CD4-positive, CD25-positive, alpha-beta regulatory T cell (primary cell): Measurements from ENCODE around the gene SRPK2. TPM values are rescaled to one million over a fixed set of nuclear protein-coding genes. Genes with fewer than 3 reads are reported as not detected.
A peak's percentile ranks its signal among the peaks of the same experiment; 100 is the strongest.

Source experiments
- ATAC-seq, 2 donors: fragments of 150-1000 bp; cut with Tn5 transposase; one replicate each; pipeline ENCODE4 v1.10.0; 2021; ENCODE audit warnings: low read depth in 2 of 2, moderate number of reproducible peaks in 2 of 2, moderate library complexity in 1 of 2
- DNase-seq, 3 donors: peaks; one replicate each; pipeline versions ENCODE4 v3.0.0 to v3.0.0-alpha.2; 2012 to 2022; ENCODE audit warnings: mixed read lengths in 1 of 3
- H3K27ac ChIP-seq: one replicate; pipeline ENCODE4 v1.7.0; 2013; ENCODE audit warnings: mild to moderate bottlenecking, low read length; ENCODE audit not compliant: insufficient read depth, poor library complexity, severe bottlenecking
- H3K27me3 ChIP-seq: one replicate; pipeline ENCODE4 v1.7.0; 2013; ENCODE audit warnings: low read length; ENCODE audit not compliant: control insufficient read depth, insufficient read depth
- H3K36me3 ChIP-seq: one replicate; pipeline ENCODE4 v1.7.0; 2013; ENCODE audit warnings: mild to moderate bottlenecking, low read length, moderate library complexity; ENCODE audit not compliant: control insufficient read depth, insufficient read depth
- H3K4me1 ChIP-seq: 2 replicates; pipeline ENCODE4 v1.7.0; 2013; ENCODE audit warnings: mild to moderate bottlenecking, low read length; ENCODE audit not compliant: insufficient read depth, control insufficient read depth, poor library complexity, severe bottlenecking
- H3K4me3 ChIP-seq: one replicate; pipeline ENCODE4 v1.7.0; 2013; ENCODE audit warnings: low read depth, mild to moderate bottlenecking, low read length, moderate library complexity
- H3K9me3 ChIP-seq, 2 experiments: 1 replicate in 1 of 2; 2 replicates in 1 of 2; pipeline ENCODE4 v1.7.0; 2013; ENCODE audit warnings: low read length in 2 of 2, mild to moderate bottlenecking in 1 of 2, moderate library complexity in 1 of 2; ENCODE audit not compliant: control insufficient read depth in 2 of 2
- H3K27ac Mint-ChIP-seq, 3 donors: one replicate each; pipeline ENCODE4 v1.8.0; 2020 to 2022; ENCODE audit warnings: mild to moderate bottlenecking in 3 of 3, mixed read lengths in 3 of 3, moderate library complexity in 2 of 3
- H3K27me3 Mint-ChIP-seq: one replicate; pipeline ENCODE4 v1.8.0; 2022; ENCODE audit warnings: mild to moderate bottlenecking, mixed read lengths
- H3K36me3 Mint-ChIP-seq: one replicate; pipeline ENCODE4 v1.8.0; 2020; ENCODE audit warnings: mixed read lengths
- H3K4me1 Mint-ChIP-seq, 4 donors: one replicate each; pipeline ENCODE4 v1.8.0; 2020 to 2022; ENCODE audit warnings: mixed read lengths in 4 of 4, mild to moderate bottlenecking in 1 of 4
- H3K4me3 Mint-ChIP-seq, 4 donors: one replicate each; pipeline ENCODE4 v1.8.0; 2020 to 2022; ENCODE audit warnings: mild to moderate bottlenecking in 4 of 4, mixed read lengths in 4 of 4, moderate library complexity in 3 of 4
- H3K9me3 Mint-ChIP-seq, 7 donors: one replicate each; pipeline ENCODE4 v1.8.0; 2020 to 2022; ENCODE audit warnings: mixed read lengths in 7 of 7, mild to moderate bottlenecking in 3 of 7, moderate library complexity in 2 of 7
- polyA plus RNA-seq, 4 donors: library from polyadenylated mRNA; unstranded; fragments of 300-500 nt; fragmentation: Illumina TruSeq; gene quantifications; one replicate each; pipeline ENCODE4 v1.2.3, GENCODE V29; 2021
- total RNA-seq: library from RNA; stranded (reverse); gene quantifications from one replicate; pipeline ENCODE4 v1.2.3, GENCODE V29; 2022

SRPK2 gene
- total and polyA plus RNA-seq, 5 donors from 2014 or later: 50.3 to 77.2 (median 62.6) TPM

DNA sequence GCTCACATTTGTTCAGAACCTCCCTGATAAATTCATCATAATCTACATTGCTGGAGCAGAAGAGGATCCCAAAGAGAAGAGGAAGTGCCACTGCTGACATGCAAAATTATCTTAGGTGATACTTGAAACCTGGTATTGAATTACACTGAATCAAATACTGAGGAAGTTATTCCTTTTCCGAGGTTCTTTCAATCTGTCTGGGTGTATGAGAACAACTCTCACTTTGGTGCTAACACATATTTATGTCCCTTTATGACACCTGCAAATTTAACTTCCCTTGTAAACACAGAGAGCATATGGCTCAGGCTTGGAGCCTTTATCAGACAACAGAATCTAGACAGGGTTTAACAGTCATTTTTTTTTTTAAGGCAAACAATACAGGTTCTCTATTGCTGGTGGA lies 131.4 kb downstream of the SRPK2 start:
- peak in 1 of 3 donors; percentile 19 for DNase-seq
- Mint-ChIP-seq H3K27me3 (no peaks in the 10 kb centered on the region), H3K4me1 (peaks cover 29 to 68% (median 51%) of the 10 kb centered on the region in 4 donors), H3K4me3 (peak overlapping the region in 2 of 4 donors; percentile 4 to 32), H3K36me3 (peaks cover 19% of the 10 kb centered on the region), H3K27ac (peak overlapping the region in 2 of 3 donors; percentile 52 to 80), H3K9me3 (peaks cover 0 to 11% (median 2%) of the 10 kb centered on the region in 7 donors)
- no peak overlapping the region for H3K4me3 ChIP-seq
- no peak overlapping the region for H3K27ac ChIP-seq
- H3K9me3 ChIP-seq: no peaks in the 10 kb centered on the region
- no peaks in the 10 kb centered on the region for H3K36me3 ChIP-seq
- no peaks in the 10 kb centered on the region for H3K27me3 ChIP-seq
- no peak for ATAC-seq
- H3K4me1 ChIP-seq: peaks cover 9% of the 10 kb centered on the region

DNA sequence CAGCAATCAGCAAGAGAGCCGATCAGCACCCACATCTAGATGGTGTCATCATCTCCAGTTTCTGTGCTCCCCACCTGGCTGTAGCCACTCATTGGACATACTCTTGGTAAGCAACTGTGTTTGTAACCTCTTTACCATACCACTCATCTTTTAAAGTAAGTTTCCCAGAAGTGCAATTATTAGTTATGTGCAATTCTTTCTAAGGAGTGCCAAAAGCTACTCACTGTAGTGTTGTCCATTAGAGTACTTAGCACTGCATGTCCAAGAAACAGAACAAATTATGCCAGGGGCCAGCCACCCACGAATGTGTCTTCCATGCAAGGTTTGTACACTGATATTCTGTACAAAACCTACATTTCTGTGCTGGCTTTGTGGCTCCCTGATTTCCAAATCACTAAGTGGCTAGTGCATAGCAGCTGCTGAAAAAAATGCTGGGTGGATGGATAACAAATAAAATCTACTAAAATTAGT lies 131.9 kb downstream of the SRPK2 start:
- peaks cover 9% of the 10 kb centered on the region for H3K4me1 ChIP-seq
- no peaks in the 10 kb centered on the region for H3K27me3 Mint-ChIP-seq
- no peak for DNase-seq
- no peaks in the 10 kb centered on the region for H3K27me3 ChIP-seq
- H3K9me3 ChIP-seq: no peaks in the 10 kb centered on the region
- no peak overlapping the region for H3K4me3 ChIP-seq
- peaks cover 34 to 70% (median 53%) of the 10 kb centered on the region in 4 donors for H3K4me1 Mint-ChIP-seq
- no peaks in the 10 kb centered on the region for H3K36me3 ChIP-seq
- H3K4me3 Mint-ChIP-seq: peak overlapping the region in 2 of 4 donors; percentile 10 to 32
- peak overlapping the region in 1 of 3 donors; percentile 80 for H3K27ac Mint-ChIP-seq
- H3K9me3 Mint-ChIP-seq: peaks cover 0 to 11% (median 2%) of the 10 kb centered on the region in 7 donors
- H3K27ac ChIP-seq: no peak overlapping the region
- ATAC-seq: no peak
- peaks cover 19% of the 10 kb centered on the region for H3K36me3 Mint-ChIP-seq

DNA sequence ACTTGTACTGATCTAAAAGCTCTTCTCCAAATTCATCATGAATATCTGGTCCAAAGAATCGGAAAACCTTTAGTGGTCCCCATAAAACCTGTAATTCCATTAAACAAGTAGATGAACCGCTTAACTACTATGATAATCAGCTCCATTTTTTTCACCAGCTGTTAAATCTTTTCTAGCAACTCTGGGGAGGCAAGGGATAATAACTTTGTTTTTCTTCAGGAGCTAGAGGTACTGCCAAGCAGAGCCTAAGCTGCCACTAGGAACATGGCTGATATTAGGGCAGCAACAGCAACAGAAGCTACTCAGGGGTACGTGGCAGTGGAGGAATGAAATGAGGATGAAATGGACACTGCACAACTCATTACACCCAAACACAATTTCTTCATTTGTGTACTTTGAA lies 138.0 kb downstream of the SRPK2 start:
- Histone ChIP-seq H3K36me3 (no peaks in the 10 kb centered on the region), H3K4me1 (peaks cover 10% of the 10 kb centered on the region), H3K27me3 (no peaks in the 10 kb centered on the region), H3K9me3 (no peaks in the 10 kb centered on the region), H3K4me3 (no peak overlapping the region), H3K27ac (no peak overlapping the region)
- H3K4me3 Mint-ChIP-seq: no peak overlapping the region
- DNase-seq (no peak), ATAC-seq (no peak)
- peak overlapping the region in 2 of 3 donors; percentile 17 to 68 for H3K27ac Mint-ChIP-seq
- H3K36me3 Mint-ChIP-seq: no peaks in the 10 kb centered on the region
- no peaks in the 10 kb centered on the region for H3K9me3 Mint-ChIP-seq
- no peaks in the 10 kb centered on the region for H3K27me3 Mint-ChIP-seq
- H3K4me1 Mint-ChIP-seq: peaks cover 32 to 60% (median 45%) of the 10 kb centered on the region in 4 donors

DNA sequence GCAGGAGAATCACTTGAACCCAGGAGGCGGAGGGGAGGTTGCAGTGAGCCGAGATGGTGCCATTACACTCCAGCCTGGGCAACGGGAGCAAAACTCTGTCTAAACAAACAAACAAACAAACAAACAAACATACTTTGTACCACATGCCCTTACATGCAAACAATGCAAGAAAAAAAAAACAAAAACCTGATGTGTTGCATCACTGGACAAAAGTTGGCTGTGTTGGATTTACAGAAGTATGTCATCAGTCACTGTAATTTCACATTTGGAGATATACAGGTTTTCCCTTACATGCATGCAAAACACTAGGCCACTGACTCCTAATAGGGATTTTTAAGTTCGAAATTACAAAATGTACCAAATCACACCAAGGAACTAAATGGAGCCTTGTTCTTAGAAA lies 138.5 kb downstream of the SRPK2 start:
- no peaks in the 10 kb centered on the region for H3K9me3 Mint-ChIP-seq
- ATAC-seq (no peak), DNase-seq (no peak)
- no peak overlapping the region for H3K27ac ChIP-seq
- no peaks in the 10 kb centered on the region for H3K36me3 ChIP-seq
- H3K4me3 Mint-ChIP-seq: no peak overlapping the region
- no peaks in the 10 kb centered on the region for H3K27me3 Mint-ChIP-seq
- peaks cover 30 to 57% (median 42%) of the 10 kb centered on the region in 4 donors for H3K4me1 Mint-ChIP-seq
- peaks cover 10% of the 10 kb centered on the region for H3K4me1 ChIP-seq
- H3K27me3 ChIP-seq: no peaks in the 10 kb centered on the region
- peak overlapping the region in 1 of 3 donors; percentile 17 for H3K27ac Mint-ChIP-seq
- H3K9me3 ChIP-seq: no peaks in the 10 kb centered on the region
- no peak overlapping the region for H3K4me3 ChIP-seq
- no peaks in the 10 kb centered on the region for H3K36me3 Mint-ChIP-seq

DNA sequence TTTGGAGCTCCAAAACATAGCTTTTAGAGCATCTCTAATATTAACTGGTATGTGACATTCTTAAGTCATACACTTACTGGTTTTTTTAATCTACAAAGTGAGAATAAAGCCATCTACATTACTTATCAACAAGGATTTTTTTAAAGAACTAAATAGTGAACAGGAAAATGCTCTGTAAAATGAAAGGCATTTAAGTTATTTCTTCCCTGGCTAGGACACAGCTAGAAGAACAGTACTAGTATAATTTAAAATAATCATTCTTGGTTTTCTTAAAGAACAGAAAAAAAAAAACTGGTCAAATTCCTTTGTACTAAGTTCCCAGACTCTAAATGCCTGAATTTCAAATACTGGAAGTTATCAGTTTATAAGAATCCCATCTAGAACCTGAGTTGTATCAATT lies 139.5 kb downstream of the SRPK2 start:
- Histone ChIP-seq H3K36me3 (no peaks in the 10 kb centered on the region), H3K27me3 (no peaks in the 10 kb centered on the region), H3K9me3 (no peaks in the 10 kb centered on the region), H3K4me1 (peaks cover 10% of the 10 kb centered on the region), H3K27ac (no peak overlapping the region), H3K4me3 (no peak overlapping the region)
- Mint-ChIP-seq H3K36me3 (no peaks in the 10 kb centered on the region), H3K27ac (no peak overlapping the region), H3K4me1 (peaks cover 28 to 55% (median 39%) of the 10 kb centered on the region in 4 donors), H3K27me3 (no peaks in the 10 kb centered on the region), H3K4me3 (no peak overlapping the region), H3K9me3 (no peaks in the 10 kb centered on the region)
- DNase-seq: no peak
- no peak for ATAC-seq

DNA sequence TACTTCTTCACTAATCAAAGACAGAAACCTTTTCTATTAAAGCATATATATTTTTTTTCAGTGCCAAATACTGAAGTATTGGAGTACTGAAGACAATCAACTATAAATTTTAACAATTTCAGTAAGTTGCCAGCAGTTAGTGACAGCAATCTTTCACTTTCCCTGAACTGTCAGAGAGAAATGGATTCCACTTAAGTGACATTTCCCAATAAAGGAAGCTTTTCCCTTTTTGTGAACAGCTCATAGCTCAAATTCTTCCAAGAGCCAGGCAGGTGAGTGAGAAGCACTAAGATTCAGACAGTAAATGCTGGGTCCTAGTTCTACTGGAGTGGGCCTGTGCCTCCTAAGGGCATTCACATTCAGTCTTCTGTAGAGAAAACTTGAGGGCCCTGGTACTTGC lies 142.0 kb downstream of the SRPK2 start:
- H3K27ac Mint-ChIP-seq: no peak overlapping the region
- peaks cover 16 to 43% (median 23%) of the 10 kb centered on the region in 4 donors for H3K4me1 Mint-ChIP-seq
- no peaks in the 10 kb centered on the region for H3K27me3 Mint-ChIP-seq
- Histone ChIP-seq H3K4me1 (peaks cover 9% of the 10 kb centered on the region), H3K27ac (no peak overlapping the region), H3K36me3 (no peaks in the 10 kb centered on the region), H3K4me3 (no peak overlapping the region), H3K9me3 (no peaks in the 10 kb centered on the region), H3K27me3 (no peaks in the 10 kb centered on the region)
- no peaks in the 10 kb centered on the region for H3K9me3 Mint-ChIP-seq
- H3K36me3 Mint-ChIP-seq: no peaks in the 10 kb centered on the region
- no peak for DNase-seq
- ATAC-seq: no peak
- no peak overlapping the region for H3K4me3 Mint-ChIP-seq

DNA sequence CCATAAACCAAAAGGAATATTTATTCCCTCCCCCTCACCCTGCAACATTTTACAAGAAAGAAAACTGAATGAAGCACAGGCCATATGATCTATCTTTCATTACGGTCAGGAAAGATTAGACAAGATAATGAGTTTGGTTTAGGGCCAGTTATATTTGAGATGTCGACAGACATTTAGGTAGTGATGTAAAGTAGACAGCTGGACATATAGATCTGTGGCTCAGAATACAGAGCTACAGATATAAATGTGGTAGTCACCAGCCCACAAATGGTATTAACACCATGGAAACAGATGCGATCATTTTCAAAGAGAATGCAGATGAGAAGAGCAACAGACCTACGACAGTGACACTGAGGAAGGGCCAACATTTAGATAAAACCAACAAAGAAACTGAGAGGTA lies 142.5 kb downstream of the SRPK2 start:
- no peak overlapping the region for H3K4me3 Mint-ChIP-seq
- no peak for ATAC-seq
- H3K27me3 Mint-ChIP-seq: no peaks in the 10 kb centered on the region
- H3K4me1 Mint-ChIP-seq: peaks cover 15 to 43% (median 21%) of the 10 kb centered on the region in 4 donors
- no peaks in the 10 kb centered on the region for H3K36me3 Mint-ChIP-seq
- H3K27ac Mint-ChIP-seq: no peak overlapping the region
- Histone ChIP-seq H3K4me1 (peaks cover 5% of the 10 kb centered on the region), H3K27ac (no peak overlapping the region), H3K9me3 (no peaks in the 10 kb centered on the region), H3K4me3 (no peak overlapping the region), H3K36me3 (no peaks in the 10 kb centered on the region), H3K27me3 (no peaks in the 10 kb centered on the region)
- no peak for DNase-seq
- no peaks in the 10 kb centered on the region for H3K9me3 Mint-ChIP-seq

DNA sequence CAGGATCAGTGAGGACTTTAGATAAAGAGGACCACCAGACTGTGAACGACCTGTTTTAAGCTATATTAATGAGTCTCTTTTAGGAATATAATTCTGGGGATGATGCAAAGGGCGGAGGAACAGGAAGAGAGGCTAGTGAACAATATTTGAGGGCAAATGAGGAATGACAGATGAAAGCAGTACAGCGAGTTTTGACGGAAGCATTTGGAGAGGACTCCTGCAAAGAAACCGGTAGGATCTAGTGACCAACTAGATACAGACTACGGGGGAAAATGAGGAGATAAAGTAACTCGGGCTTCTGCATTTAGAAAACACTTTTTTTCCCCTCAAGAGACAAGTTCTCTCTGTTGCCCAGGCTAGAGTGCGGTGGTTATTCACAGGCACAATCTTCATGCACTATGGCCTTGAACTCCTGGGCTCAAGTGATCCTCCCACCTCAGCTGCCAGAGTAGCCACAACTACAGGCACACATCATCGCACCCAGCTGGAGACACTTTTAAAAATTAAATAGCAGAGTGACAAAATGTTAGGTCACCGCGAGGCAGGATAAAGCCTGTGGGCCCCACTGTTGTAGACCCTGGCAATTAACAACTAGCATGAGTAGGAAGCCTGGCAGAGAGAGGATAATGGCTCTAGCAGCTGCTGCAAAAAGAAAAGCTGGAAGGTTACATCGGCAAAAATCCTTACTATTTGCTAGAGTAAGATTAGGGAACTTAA lies 143.2 kb downstream of the SRPK2 start:
- H3K4me1 Mint-ChIP-seq: peaks cover 14 to 42% (median 19%) of the 10 kb centered on the region in 4 donors
- no peak overlapping the region for H3K27ac ChIP-seq
- H3K9me3 Mint-ChIP-seq: no peaks in the 10 kb centered on the region
- no peaks in the 10 kb centered on the region for H3K9me3 ChIP-seq
- no peak overlapping the region for H3K27ac Mint-ChIP-seq
- peaks cover 5% of the 10 kb centered on the region for H3K4me1 ChIP-seq
- DNase-seq: no peak
- ATAC-seq: no peak
- H3K4me3 ChIP-seq: no peak overlapping the region
- H3K36me3 Mint-ChIP-seq: no peaks in the 10 kb centered on the region
- H3K27me3 ChIP-seq: no peaks in the 10 kb centered on the region
- no peaks in the 10 kb centered on the region for H3K36me3 ChIP-seq
- H3K4me3 Mint-ChIP-seq: no peak overlapping the region
- H3K27me3 Mint-ChIP-seq: no peaks in the 10 kb centered on the region
